ENCODE measurements around the gene INF2. TPM values are rescaled to one million over a fixed set of nuclear protein-coding genes. Genes with fewer than 3 reads are reported as not detected.

Gene INF2
- total RNA-seq, 1 experiment from 2014 or later = 58.3 TPM

- no peak overlapping the region for H3K27ac Mint-ChIP-seq
- H2AFZ ChIP-seq (ENCODE audit: low read length) = no peak overlapping the region
- H4K8ac ChIP-seq (replicated peaks; ENCODE audit: insufficient read length, low read depth, low read length) = no peak overlapping the region
- H4K5ac ChIP-seq (ENCODE audit: insufficient read length, low read depth, low read length) = no peak overlapping the region
- H3K9ac ChIP-seq (ENCODE audit: extremely low read depth, insufficient read length, low read length) = no peak overlapping the region
- H2BK5ac ChIP-seq (ENCODE audit: insufficient read length, low read length) = no peak overlapping the region
- H3K79me2 ChIP-seq (ENCODE audit: insufficient read depth, low read length) = no peaks in the 10 kb centered on the region
- peaks cover 10% of the 10 kb centered on the region for H3K9me3 ChIP-seq (ENCODE audit: control insufficient read depth, low read depth, low read length)
- no peak overlapping the region for H3K18ac ChIP-seq (ENCODE audit: insufficient read length, low read depth, low read length)
- H3K4me1 ChIP-seq (ENCODE audit: insufficient read depth, low read length) = no peaks in the 10 kb centered on the region
- DNase-seq = no peak
- no peaks in the 10 kb centered on the region for H3K79me1 ChIP-seq (ENCODE audit: insufficient read depth, low read depth, low read length, poor library complexity, severe bottlenecking)
- peaks cover 56% of the 10 kb centered on the region for H3K27me3 Mint-ChIP-seq (ENCODE audit: low read depth)
- H2AK5ac ChIP-seq (ENCODE audit: insufficient read length, low read length) = no peak overlapping the region
- H2BK120ac ChIP-seq (ENCODE audit: low read depth, low read length, poor library complexity, severe bottlenecking) = no peak overlapping the region
- H3K23me2 ChIP-seq (ENCODE audit: insufficient read length, low read depth, low read length, poor library complexity, severe bottlenecking) = no peaks in the 10 kb centered on the region
- H3K4me2 ChIP-seq (ENCODE audit: insufficient read depth, insufficient read length, low read length) = no peak overlapping the region
- peaks cover 2% of the 10 kb centered on the region; the same call in 1 of the 2 replicates for H3K27me3 ChIP-seq (ENCODE audit: insufficient read depth, low read length)
- H4K91ac ChIP-seq (ENCODE audit: insufficient read length, low read depth, low read length) = no peak overlapping the region
- no peak overlapping the region for H3K4me3 Mint-ChIP-seq
- peaks cover 15 to 25% (median 16%) of the 10 kb centered on the region in 3 experiments for H3K36me3 Mint-ChIP-seq (ENCODE audit: insufficient read depth in 1 of 3, low read depth in 3 of 3)
- no peak overlapping the region; the same call in 1 of the 2 replicates for H3K14ac ChIP-seq (ENCODE audit: insufficient read depth, low read length)
- H2BK12ac ChIP-seq (ENCODE audit: insufficient read length, low read depth, low read length) = no peak overlapping the region
- H3K4ac ChIP-seq (ENCODE audit: low read depth, low read length) = no peak overlapping the region
- no peak overlapping the region for H3T11ph ChIP-seq (ENCODE audit: low read length)
- H3K27ac ChIP-seq (ENCODE audit: insufficient read length, low read depth, low read length) = no peak overlapping the region
- H3K23ac ChIP-seq (ENCODE audit: insufficient read length, low read depth, low read length) = no peak overlapping the region
- no peak overlapping the region for H2BK20ac ChIP-seq (ENCODE audit: low read depth, low read length, poor library complexity, severe bottlenecking)
- peaks cover 27 to 32% of the 10 kb centered on the region in 2 experiments for H3K9me3 Mint-ChIP-seq
- H3K56ac ChIP-seq (ENCODE audit: insufficient read length, low read depth, low read length) = no peak overlapping the region
- WGBS (ENCODE audit: extremely low coverage, insufficient read length, low lambda C conversion rate) = no CpG with 5 or more reads among the region's 8 CpGs
- H4K20me1 ChIP-seq (ENCODE audit: control insufficient read depth, insufficient read depth, insufficient read length) = no peaks in the 10 kb centered on the region
- peaks cover 6 to 14% of the 10 kb centered on the region in 2 experiments for H3K4me1 Mint-ChIP-seq
- H2BK15ac ChIP-seq (ENCODE audit: low read depth, low read length) = no peak overlapping the region
- TF ChIP-seq CTCF (conservative IDR thresholded peaks at IDR 0.05) = no peak
Observed at GRCh38 chr14:104657101-104657524, 32.3 kb upstream of the INF2 start.

All from H9 (cell line).